ENCODE measurements around the gene AKR1B15. TPM values are rescaled to one million over a fixed set of nuclear protein-coding genes. Genes with fewer than 3 reads are reported as not detected.
A peak's percentile ranks its signal among the peaks of the same experiment; 100 is the strongest.
"Not testable (repeated sequence)": the region's sequence is repeated elsewhere in the genome, so short reads cannot be mapped to it uniquely, and the experiment has no call there.

AKR1B15 gene
- total RNA-seq, 1 donor from 2014 or later: not detected

GRCh38 chr7:134565643-134566136, 16.8 kb downstream of the AKR1B15 start:
- DNase-seq: no peak

GRCh38 chr7:134567368-134567767, 18.5 kb downstream of the AKR1B15 start:
- no peak for DNase-seq

DNA sequence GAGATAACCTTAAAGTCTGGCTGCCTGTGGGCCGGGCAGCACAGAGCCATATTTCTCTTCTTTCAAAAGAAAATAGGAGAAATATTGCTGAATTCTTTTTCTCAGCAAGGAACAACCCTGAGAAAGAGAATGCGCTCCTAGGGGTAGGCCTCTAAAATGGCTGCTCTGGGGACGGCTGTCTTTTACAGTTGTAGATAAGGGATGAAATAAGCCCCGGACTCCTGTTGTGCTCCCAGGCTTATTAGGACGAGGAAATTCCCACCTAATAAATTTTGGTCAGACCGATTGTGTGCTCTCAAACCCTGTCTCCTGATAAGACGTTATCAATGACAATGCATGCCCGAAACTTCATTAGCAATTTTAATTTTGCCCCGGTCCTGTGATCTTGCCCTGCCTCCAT, 21.1 kb downstream of the AKR1B15 start:
- not testable (repeated sequence) for DNase-seq

DNA sequence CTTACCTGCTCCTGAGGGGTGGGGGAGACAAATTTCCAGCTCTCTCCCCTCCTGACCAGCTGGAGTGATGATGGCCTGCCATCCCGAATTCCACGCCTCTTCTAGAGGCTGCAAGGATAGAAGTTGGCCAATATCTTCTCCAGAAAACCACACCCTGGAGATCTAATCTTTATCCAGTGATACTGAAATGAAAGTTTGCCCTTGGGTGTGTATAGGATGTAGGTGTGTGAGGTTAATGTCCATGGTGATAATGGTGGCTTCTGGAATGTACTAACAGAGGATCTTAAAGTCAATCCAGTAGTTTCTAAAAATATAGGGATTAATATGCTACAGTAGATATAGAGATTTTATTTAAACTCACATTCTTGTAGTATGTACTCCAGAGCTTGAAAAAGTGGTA, 22.2 kb downstream of the AKR1B15 start:
- no peak for DNase-seq

DNA sequence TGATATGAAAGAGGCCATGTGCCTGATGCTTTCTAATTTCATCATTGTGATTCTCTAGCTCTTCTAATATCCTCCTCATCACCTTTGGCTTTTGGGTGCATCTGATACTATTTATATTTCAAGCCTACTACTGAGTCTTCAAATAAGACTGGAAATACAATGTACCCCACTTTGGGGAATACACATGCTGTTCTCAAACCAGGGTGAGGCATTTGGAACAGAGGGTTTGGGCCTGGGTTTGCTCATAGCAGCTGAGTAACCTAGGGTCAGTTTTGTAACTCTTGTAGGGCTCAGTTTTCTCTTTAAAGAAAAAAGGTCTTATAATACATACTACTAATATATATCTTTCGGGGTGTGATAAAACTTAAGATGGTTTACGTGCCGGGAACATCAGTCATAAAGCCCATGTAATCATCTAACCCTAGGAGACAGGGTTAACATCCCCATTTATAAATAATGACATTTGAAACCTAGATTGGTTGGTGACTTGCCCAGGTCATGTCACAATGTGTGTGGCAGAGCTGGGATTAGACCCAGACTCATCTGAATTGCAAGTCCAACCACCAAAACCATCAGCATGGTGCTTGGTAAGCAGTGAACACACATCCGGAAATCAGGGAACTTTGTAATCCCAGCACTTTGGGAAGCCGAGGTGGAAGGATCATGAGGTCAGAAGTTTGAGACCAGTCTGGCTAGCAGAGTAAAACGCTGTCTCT, 23.0 kb downstream of the AKR1B15 start:
- DNase-seq: no peak

DNA sequence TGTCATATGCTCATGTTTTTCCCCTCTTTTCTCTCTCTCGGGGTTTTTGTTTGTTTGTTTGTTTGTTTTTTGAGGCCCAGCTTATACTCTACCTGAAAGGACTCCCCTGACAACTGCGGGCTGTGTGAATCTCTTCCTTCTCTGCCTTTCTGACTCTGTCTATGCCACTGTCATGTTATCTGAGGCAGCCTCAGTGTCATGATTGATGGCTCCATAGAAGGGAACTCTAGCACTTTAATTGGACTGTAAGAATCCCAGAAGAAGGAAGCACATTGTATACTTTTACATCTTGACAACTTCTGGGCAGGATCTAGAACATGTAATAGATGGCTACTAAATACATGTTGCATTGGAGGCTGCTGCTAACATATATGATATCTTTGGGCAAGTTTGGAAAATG, 25.4 kb downstream of the AKR1B15 start:
- DNase-seq: no peak

GRCh38 chr7:134584290-134584689, 35.4 kb downstream of the AKR1B15 start:
- DNase-seq: no peak

DNA sequence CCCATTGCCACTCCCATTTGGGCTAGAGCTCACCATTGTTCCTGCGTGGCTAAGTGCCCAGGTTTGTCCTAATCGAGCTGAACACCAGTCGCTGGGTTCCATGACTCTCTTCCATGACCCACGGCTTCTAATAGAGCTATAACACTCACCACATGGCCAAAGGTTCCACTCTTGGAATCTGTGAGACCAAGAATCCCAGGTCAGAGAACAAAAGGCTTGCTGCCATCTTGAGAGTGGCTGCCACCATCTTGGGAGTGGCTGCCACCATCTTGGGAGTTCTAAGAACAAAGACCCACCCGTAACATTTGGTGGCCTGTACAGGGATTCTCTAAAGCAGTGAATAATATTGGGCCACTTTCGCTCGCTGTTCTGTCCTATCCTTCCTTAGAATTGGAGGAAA, 37.0 kb downstream of the AKR1B15 start:
- no peak for DNase-seq

- DNase-seq: no peak
Measured at GRCh38 chr7:134587750-134588149, 38.8 kb downstream of the AKR1B15 start.

DNA sequence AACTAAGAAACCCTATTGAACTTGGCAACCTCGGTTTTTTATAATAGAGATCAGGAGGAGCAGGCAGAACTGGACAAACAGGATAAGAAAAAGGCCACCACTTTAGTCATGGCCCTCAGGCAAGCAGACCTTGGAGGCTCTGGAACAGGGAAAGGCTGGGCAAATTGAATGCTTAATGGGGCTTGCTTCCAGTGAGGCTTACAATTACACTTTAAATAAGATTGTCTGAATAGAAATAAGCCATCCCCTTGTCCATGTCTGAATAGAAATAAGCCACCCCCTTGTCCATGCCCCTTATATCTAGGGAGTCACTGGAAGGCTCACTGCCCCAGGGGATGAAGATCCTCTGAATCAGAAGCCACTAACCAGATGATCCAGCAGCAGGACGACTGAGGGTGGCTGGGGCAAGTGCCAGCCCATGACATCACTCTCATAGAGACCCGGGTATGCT, 40.6 kb downstream of the AKR1B15 start:
- DNase-seq: no peak

DNA sequence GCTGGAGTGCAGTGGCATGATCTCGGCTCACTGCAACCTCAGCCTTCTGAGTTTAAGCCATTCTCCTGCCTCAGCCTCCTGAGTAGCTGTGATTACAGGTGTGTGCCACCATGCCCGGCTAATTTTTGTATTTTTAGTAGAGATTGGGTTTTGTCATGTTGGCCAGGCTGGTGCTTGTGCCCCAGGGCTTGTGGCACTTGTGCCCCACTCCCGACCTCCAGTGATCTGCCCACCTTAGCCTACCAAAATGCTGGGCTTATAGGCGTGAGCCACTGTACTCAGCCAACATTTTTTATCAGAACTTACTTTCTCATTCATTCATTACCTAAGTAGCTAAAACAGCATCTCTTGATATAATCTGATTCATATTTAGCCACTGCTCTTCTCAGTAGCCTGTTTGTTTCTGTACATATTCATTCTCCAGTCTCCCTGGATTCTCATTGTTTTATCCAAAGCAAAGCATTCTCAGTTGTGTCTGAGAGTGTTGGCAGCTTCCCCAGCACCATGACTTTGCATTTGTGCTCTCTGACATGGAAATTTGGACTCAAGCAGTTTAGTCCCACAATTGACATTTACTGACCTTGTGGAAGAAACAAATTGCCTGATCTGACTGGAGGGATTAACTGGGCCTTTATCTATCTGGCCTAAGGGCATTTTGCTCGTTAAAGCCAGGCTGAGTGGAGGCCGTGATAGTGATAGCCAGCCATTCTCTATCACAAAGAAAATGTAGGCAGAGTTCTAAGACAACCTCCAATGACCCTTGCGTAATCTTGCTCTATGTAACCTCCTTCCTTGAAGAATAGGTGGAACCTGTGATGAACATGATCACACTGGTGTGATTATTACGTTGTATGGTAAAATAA, 44.9 kb downstream of the AKR1B15 start:
- peak; percentile 62 for DNase-seq

GRCh38 chr7:134594877-134595276, 46.0 kb downstream of the AKR1B15 start:
- DNase-seq: no peak

DNA sequence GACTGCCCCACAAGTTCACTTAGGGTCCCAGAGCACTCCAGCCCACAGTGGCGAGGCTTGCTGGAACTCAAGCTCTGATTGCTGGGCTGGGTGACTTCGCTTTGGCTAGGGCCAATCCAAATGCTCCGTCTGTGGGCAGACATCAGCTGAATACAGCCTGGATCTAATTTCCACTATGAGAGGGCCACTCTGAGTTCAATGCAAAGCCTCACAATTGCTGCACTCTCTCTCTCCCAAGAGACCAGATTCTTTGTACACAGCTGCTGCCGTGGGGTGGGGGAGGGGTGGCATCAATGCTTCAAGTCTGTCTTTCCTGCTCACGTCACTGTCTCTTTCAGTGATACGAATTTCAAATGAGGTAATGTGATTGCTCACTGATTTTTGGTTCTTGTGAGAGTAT, 50.5 kb downstream of the AKR1B15 start:
- peak; percentile 7 for DNase-seq

DNA sequence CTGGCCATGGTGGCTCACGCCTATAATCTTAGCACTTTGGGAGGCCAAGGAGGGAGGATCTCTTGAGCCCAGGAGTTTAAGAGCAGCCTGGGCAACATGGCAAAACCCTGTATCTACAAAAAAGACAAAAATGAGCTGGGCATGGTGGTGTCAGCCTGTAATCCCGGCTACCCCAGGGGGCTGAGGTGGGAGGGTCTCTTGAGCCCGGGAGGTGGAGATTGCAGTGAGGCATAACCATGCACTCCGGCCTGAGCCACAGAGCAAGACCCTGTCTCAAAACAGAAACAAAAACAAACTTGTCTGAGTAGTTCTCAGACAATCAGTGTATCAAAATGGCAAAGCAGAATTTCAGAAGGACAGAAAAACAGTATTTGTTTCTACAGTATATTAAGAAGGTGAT, 52.5 kb downstream of the AKR1B15 start:
- no peak for DNase-seq

DNA sequence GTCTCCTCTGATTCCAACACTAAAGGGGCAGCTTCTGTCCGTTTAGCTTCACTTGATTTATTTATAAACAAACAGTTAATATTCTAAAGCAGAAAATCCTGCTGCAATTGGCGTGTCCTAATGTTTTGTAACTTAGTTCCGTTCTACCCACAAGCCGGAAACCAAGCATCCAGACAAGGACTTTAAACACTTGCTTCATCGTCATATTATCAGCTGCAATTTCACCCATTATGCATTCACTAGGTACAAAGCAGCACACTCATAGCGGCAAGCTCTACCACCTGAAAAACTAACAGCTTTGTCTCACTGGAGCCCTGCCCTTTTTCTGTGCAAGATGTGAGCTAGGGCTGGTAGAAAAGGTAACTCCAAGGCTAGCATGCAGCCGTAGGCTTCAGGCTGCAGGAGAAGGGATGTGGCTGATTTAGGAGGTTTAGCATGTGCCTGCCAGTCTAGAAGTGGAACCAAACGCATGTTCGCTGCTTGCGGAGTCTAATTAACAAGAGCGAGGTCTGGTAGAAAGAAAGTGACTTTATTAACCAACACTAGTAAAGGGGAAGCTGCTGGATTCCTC, 54.1 kb downstream of the AKR1B15 start:
- DNase-seq: no peak

GRCh38 chr7:134605978-134606923, 57.3 kb downstream of the AKR1B15 start:
- DNase-seq: peak; percentile 7

- DNase-seq: no peak
Measured at GRCh38 chr7:134611611-134612151, 62.8 kb downstream of the AKR1B15 start.

GRCh38 chr7:134612197-134612596, 63.3 kb downstream of the AKR1B15 start:
- DNase-seq: no peak

DNA sequence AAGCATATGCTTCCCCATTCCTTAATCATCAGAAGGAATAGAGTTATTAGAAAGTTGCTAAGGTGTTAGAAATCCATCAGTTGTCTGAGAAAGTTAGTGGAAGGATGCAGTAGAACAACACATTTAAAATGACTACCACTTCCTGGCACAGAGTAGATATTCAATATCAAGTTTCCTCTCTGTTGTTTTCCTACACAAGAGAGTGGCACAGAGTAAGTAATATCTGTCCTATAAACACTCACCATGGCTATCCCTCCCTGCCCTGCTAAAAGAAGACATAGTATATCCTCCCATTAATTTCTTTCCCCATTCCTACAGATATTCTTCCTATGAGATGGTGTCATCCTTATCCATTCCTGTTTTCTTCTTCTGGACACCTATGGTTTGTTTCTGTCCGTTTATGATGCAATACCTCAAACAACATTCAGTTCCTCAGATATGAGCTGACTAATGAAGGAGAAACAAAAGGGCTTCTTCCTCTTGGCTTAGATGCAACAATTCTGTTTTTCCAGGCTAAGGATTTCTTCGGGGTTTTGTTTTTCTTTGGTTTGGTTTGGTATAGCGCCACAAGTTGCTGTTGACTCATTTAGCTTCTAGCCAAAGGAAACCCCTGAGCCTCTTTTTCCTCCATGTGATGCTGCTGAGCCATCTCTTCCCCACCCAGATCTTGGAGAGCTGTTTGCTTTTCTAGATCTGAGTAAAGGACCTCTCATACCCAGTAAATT, 64.9 kb downstream of the AKR1B15 start:
- DNase-seq: no peak

DNA sequence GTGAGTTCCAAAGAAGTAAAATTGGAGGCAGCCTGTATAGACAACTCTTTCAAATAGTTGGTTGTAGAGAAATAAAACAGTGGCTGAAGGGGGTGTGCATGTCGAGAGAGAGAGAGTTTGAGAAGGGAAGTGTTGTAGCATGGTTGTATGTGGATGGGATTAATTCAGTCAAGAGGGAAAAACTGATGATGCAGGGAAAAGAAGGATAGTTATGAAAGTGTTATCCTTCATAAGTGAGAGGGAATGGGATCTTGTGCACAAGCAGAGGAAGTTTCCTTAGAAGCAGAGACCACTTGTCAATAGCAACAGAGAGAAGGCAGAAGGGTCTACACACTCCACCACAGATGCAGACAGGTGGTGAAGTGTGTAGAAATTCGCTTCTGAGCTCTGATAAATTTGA, 67.7 kb downstream of the AKR1B15 start:
- no peak for DNase-seq
